HG03025 (cell line): ENCODE data around the gene FAM174C.

Experiments used
- ATAC-seq: cut with Tn5 transposase; IDR thresholded peaks from one replicate; pipeline ENCODE4 v1.9.1; 2021; ENCODE audit warnings: mild to moderate bottlenecking, moderate library complexity; ENCODE audit not compliant: unreplicated experiment, low FRiP score

FAM174C gene

DNA sequence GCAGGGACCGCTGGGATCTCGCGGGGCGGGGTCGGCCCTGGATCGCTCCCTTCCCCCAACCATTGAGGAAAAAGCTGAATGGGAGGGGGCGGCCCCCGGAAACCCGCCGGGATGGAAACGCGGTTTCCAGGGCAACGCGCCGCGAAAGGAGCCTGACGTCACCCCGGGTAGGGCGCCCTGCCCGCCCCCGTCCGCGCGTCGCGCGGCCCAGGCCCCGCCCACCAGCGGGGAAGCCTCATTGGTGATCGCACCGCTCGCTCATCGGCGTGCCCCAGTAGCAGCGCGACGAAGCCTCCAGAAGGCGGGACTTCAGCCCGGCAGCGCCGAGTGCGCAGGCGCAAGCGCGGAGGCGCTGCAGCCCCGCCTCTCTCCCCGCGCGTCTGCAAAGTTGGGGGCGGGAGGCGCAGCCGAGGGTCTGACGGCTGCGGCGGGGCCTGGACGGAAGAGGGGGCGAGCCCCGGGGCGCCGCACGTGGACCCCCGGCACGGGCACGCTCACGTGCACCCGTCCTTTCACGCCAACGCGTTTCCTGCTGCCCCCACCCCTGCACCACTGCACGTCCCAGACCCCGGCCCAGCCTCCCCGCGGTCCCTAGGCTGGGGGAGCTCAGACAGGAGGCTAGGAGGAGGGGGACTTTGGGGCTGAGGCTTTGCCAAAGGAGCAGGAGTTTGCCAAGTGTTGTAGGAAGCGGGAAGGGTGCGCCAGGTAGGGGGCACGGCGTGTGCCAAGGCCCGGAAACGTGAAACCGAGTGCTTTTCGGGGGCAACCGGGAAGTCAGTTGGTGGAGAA is 14.4 kb upstream of the FAM174C start:
- peak; percentile 45 for ATAC-seq

DNA sequence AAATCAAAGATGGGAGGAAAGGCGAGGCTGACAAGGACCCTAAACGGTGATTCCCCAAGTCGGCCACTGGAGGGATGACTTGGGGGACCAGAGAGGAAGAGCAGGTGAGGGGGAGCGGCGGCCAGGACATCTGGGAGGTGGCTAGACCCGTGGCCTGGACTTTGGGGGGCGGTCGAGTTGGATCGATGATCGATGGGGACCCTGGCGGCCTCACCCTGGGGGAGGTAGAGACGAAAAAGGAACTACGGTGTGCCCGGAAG is 13.9 kb upstream of the FAM174C start:
- ATAC-seq = no peak

- ATAC-seq = no peak
These were observed 13.3 kb upstream of the FAM174C start for GRCh38 chr19:1261798-1262622.

GRCh38 chr19:1262623-1263123 is 12.7 kb upstream of the FAM174C start:
- no peak for ATAC-seq

GRCh38 chr19:1263188-1263587 is 12.1 kb upstream of the FAM174C start:
- no peak for ATAC-seq

DNA sequence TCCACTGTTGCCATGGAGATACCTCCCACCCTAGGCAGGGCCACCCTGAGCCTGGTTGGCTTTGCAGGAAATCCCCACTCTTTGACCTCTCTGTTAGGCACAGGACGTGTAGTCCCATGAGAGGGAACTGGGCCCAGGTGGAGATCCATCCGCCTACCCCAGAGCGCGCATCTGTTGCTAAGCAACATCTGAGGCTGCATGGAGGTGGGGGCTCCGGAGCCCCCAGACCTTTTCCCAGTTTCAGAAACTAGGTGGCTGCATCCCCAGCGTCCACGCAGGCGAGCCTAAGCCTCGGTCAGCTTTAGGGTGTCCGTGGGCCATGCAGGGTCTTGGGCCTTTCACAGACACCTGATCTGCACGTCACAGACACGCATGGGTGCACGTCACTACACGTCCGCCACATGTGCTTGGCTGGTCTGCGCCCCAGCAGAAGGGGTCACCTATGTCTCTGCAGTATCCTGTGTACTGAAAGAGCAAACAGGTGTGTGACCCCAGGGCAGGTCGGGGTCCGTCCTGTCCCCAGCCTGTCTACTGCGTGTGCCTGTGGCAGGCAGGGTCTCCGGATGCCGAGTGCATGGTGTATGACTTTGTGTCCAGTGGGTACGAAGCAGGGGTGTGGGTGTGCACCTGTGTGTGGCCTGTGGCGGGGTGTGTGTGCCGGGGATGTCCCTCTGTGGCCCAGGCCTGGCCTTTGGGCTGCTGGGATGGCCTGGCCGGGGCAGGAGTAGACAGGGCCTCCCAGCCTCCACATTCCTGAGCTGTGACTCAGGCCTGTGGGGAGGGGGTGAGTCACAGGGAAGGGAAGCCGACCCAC is 10.3 kb upstream of the FAM174C start:
- ATAC-seq = no peak

DNA sequence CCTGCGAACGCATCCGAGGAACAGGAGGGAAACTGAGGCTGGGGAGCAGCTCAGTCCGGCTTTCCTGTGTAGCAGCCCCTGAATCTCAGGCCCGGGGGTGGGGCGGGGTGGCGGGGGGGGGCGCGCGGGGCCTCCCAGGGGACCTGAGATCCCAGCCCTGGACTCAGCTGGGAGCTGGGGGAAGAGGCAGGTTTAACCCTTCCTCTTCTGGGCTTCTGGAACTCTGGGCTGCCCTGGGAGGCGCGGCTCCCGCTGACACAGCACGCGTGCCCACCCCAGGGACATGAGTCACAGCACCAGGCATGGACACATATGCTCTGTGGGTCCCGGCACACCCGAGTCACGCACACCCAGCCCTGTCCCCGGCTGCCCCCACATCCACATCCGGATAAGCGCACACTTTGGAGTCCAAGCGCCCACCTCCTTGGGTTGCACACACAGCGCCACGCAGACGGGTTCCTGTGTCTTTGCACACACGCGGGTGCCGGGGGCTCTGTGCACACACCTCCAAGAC is 9.7 kb upstream of the FAM174C start:
- ATAC-seq = no peak

- ATAC-seq = peak; percentile 35
These were observed 9.0 kb upstream of the FAM174C start for GRCh38 chr19:1266129-1266915.

DNA sequence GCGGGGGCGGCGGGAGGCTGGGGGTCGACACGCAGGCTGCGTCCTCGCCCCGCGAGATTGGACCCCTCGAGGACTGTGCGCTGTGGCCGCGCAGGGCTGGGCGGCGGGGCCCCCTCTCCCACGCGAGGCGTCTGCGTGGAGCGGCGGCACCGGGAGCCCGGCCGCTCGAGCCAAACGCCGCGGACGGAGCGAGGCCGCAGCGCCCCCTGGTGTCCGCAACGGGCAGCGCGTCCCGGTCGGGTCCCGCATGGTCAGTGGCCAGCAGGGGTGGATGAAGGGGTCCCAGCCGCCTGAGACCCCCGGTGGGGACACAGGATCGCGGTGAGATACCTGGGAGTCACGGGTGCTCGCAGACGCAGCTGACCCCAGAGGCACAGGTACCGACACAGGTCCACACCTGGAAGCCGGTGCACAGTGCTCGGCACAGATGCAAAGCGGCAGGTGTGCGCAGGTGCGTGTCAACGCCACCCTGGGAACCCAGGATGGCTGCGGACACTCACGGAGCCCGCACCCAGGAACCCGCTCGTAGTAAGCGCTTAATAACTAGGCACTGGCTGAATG is 8.3 kb upstream of the FAM174C start:
- peak; percentile 8 for ATAC-seq

DNA sequence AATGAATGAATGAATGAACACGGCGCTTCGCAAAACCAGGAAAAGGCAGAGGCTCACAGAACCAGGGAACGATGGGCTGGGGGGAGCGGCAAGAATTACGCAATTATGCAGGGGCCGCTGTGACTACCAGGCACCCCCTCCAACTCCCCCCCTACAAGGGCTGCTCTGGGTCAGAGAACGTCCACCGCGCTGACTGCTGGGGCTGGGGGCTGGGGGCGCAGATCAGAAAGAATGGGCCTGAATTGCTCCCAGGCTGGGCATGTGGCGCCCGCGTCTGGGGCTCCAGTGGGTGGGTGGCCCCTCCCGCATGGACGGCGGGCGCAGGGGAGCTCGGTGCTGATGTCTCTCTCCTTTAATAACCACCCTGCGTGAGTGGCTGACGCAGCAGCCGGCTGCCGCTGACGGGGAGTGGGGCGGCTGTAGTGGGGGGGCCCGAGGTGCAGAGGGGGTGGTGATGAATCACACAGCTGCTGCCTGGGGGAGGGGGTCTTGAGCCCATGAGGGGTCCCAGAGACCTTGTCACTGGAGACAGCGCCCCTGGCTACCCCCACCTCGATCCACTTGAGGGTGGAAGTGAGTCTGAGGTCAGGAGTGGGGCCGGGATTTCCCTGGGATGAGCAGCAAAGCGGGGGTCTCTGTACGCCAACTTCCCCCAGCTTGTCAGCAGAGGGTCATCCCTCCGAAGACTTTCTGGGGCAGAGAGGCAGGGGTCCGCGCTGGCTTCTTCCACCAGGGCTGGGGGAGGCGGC is 7.7 kb upstream of the FAM174C start:
- ATAC-seq = no peak

DNA sequence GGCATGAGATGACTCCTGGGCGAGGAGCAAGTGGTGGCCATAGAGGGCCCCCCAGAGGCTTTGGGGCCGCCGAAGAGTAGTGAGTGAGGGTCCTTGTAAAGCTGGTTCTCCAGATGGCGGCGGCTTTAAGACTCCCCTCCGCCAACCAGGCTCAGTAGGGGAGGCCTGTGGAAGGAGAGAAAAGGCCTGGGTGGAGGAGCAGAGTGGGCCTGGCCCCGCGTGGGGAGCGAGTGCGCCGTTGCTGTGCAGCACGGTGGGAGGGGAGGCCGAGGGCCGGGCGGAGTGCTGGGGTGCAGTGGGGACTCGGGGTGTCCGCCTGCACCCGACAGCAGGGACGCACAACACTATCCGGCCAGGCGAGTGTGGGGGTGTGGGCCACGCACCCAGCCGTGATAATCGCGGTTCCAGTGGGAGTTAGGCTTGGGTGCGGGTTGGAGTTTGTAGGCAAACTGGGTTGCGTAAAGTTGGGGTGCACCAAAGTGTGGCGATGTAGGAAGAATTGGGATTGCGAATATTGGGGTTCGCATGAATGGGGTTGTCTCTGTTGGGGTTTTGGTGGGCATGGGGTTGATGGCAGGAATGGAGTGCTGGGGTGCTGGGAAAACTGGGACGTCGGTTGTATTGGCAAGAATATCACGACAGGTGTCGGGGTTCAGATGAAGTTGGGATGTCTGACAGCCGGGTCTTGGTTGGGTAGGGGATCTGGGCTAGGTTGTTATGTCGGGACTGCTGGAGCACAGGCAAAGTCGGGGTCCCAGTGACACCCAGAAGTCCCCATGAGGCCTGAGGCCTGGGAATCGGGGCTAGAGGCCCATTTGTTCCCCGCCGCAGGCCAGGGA is 6.9 kb upstream of the FAM174C start:
- ATAC-seq = no peak

- peak; percentile 55 for ATAC-seq
These were observed 6.3 kb upstream of the FAM174C start, which contains the start of gene CIRBP for GRCh38 chr19:1269065-1269477. Gene CIRBP, plus strand, starts transcription at chr19:1269332. Its CDS starts 1,602 bp downstream, at chr19:1270934.

GRCh38 chr19:1269478-1270212 is 5.7 kb upstream of the FAM174C start:
- peak; percentile 23 for ATAC-seq

DNA sequence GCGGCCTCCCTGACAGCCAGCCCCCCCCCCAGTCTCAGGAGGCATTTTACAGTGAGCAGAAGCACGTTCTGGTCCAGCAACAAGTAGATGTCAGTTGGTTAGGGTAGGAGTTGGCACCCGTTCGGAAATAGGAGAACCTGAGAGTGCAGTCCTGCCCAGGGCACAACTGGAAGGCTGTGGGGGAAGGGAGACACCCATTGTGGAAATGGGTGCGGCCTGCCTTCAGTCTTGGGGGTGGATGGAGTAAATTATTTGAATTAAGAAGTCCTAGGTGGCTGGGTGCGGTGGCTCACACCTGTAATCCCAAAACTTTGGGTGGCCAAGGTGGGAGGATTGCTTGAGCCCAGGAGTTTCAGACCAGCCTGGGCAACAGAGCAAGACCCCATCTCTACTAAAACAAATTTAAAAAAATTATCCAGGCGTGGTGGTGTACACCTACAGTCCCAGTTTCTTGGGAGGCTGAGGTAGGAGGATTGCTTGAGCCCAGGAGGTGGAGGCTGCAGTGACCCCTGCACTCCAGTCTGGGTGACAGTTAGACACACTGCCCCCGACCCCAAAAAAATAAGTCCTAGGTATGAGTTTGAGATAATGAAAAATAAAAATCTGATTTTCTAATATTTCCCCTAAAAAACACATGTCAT is 5.0 kb upstream of the FAM174C start:
- no peak for ATAC-seq

- ATAC-seq = no peak
These were observed 4.3 kb upstream of the FAM174C start for GRCh38 chr19:1270854-1271527.
